Activated naive CD8-positive, alpha-beta T cell (primary cell): ENCODE results near the gene CFAP58.

Experiments
- H3K27ac Mint-ChIP-seq: one replicate; pipeline ENCODE4 v1.8.0; 2021; ENCODE audit warnings: mixed read lengths
- H3K27me3 Mint-ChIP-seq: one replicate; pipeline ENCODE4 v1.8.0; 2021; ENCODE audit warnings: mixed read lengths
- H3K36me3 Mint-ChIP-seq: one replicate; pipeline ENCODE4 v1.8.0; 2021; ENCODE audit warnings: mixed read lengths
- H3K4me1 Mint-ChIP-seq: one replicate; pipeline ENCODE4 v1.8.0; 2021; ENCODE audit warnings: low read depth, mixed read lengths
- H3K4me3 Mint-ChIP-seq: one replicate; pipeline ENCODE4 v1.8.0; 2021; ENCODE audit warnings: mild to moderate bottlenecking, mixed read lengths
- H3K9me3 Mint-ChIP-seq: one replicate; pipeline ENCODE4 v1.8.0; 2021; ENCODE audit warnings: low read depth, mixed read lengths

CFAP58 gene

GRCh38 chr10:104359811-104360210 lies 6.2 kb downstream of the CFAP58 start:
- Mint-ChIP-seq H3K4me3 (no peak overlapping the region), H3K4me1 (no peaks in the 10 kb centered on the region), H3K36me3 (peaks cover 5% of the 10 kb centered on the region), H3K27me3 (peaks cover 7% of the 10 kb centered on the region), H3K9me3 (no peaks in the 10 kb centered on the region), H3K27ac (no peak overlapping the region)

- H3K27me3 Mint-ChIP-seq, result peaks cover 26% of the 10 kb centered on the region
These were observed 14.3 kb downstream of the CFAP58 start for GRCh38 chr10:104367904-104368303.

GRCh38 chr10:104368381-104368780 lies 14.7 kb downstream of the CFAP58 start:
- peaks cover 23% of the 10 kb centered on the region for H3K27me3 Mint-ChIP-seq
- H3K4me1 Mint-ChIP-seq, result no peaks in the 10 kb centered on the region
- no peak overlapping the region for H3K27ac Mint-ChIP-seq
- peaks cover 1% of the 10 kb centered on the region for H3K36me3 Mint-ChIP-seq
- H3K9me3 Mint-ChIP-seq, result no peaks in the 10 kb centered on the region
- H3K4me3 Mint-ChIP-seq, result no peak overlapping the region

More at GRCh38 chr10:104367904-104368303, 14.3 kb downstream of the CFAP58 start:
- Mint-ChIP-seq H3K4me1 (no peaks in the 10 kb centered on the region), H3K4me3 (no peak overlapping the region), H3K36me3 (peaks cover 4% of the 10 kb centered on the region), H3K9me3 (no peaks in the 10 kb centered on the region), H3K27ac (no peak overlapping the region)

- Mint-ChIP-seq H3K27ac (no peak overlapping the region), H3K36me3 (no peaks in the 10 kb centered on the region), H3K9me3 (no peaks in the 10 kb centered on the region), H3K4me3 (no peak overlapping the region), H3K4me1 (no peaks in the 10 kb centered on the region), H3K27me3 (peaks cover 26% of the 10 kb centered on the region)
These were observed 18.1 kb downstream of the CFAP58 start for GRCh38 chr10:104371753-104372152.

- no peak overlapping the region for H3K4me3 Mint-ChIP-seq
- H3K4me1 Mint-ChIP-seq, result no peaks in the 10 kb centered on the region
- no peak overlapping the region for H3K27ac Mint-ChIP-seq
- H3K9me3 Mint-ChIP-seq, result no peaks in the 10 kb centered on the region
- no peaks in the 10 kb centered on the region for H3K36me3 Mint-ChIP-seq
- H3K27me3 Mint-ChIP-seq, result peaks cover 18% of the 10 kb centered on the region
These were observed 21.0 kb downstream of the CFAP58 start for GRCh38 chr10:104374591-104374990.

- Mint-ChIP-seq H3K27ac (no peak overlapping the region), H3K4me3 (no peak overlapping the region), H3K9me3 (no peaks in the 10 kb centered on the region), H3K4me1 (no peaks in the 10 kb centered on the region), H3K36me3 (no peaks in the 10 kb centered on the region), H3K27me3 (peaks cover 18% of the 10 kb centered on the region)
These were observed 23.2 kb downstream of the CFAP58 start for GRCh38 chr10:104376784-104377300.

- Mint-ChIP-seq H3K9me3 (no peaks in the 10 kb centered on the region), H3K4me1 (no peaks in the 10 kb centered on the region), H3K27ac (no peak overlapping the region), H3K36me3 (peaks cover 2% of the 10 kb centered on the region), H3K4me3 (no peak overlapping the region), H3K27me3 (peaks cover 25% of the 10 kb centered on the region)
These were observed 26.7 kb downstream of the CFAP58 start for GRCh38 chr10:104380336-104380735.

GRCh38 chr10:104387130-104387888 lies 33.7 kb downstream of the CFAP58 start:
- Mint-ChIP-seq H3K27me3 (peaks cover 23% of the 10 kb centered on the region), H3K4me1 (peaks cover 2% of the 10 kb centered on the region), H3K4me3 (no peak overlapping the region), H3K36me3 (peaks cover 2% of the 10 kb centered on the region), H3K27ac (no peak overlapping the region), H3K9me3 (no peaks in the 10 kb centered on the region)

- Mint-ChIP-seq H3K4me1 (peaks cover 2% of the 10 kb centered on the region), H3K27me3 (peaks cover 22% of the 10 kb centered on the region), H3K9me3 (no peaks in the 10 kb centered on the region), H3K4me3 (no peak overlapping the region), H3K36me3 (peaks cover 2% of the 10 kb centered on the region), H3K27ac (no peak overlapping the region)
These were observed 35.2 kb downstream of the CFAP58 start for GRCh38 chr10:104388830-104389229.

GRCh38 chr10:104391150-104391968 lies 37.7 kb downstream of the CFAP58 start:
- H3K27ac Mint-ChIP-seq, result no peak overlapping the region
- H3K27me3 Mint-ChIP-seq, result peaks cover 17% of the 10 kb centered on the region
- H3K36me3 Mint-ChIP-seq, result no peaks in the 10 kb centered on the region
- no peak overlapping the region for H3K4me3 Mint-ChIP-seq
- peaks cover 2% of the 10 kb centered on the region for H3K4me1 Mint-ChIP-seq
- no peaks in the 10 kb centered on the region for H3K9me3 Mint-ChIP-seq

GRCh38 chr10:104391969-104392296 lies 38.3 kb downstream of the CFAP58 start:
- H3K4me3 Mint-ChIP-seq, result no peak overlapping the region
- peaks cover 13% of the 10 kb centered on the region for H3K27me3 Mint-ChIP-seq
- H3K36me3 Mint-ChIP-seq, result no peaks in the 10 kb centered on the region
- H3K4me1 Mint-ChIP-seq, result peaks cover 2% of the 10 kb centered on the region
- H3K27ac Mint-ChIP-seq, result no peak overlapping the region
- H3K9me3 Mint-ChIP-seq, result no peaks in the 10 kb centered on the region

- Mint-ChIP-seq H3K4me3 (no peak overlapping the region), H3K27me3 (peaks cover 20% of the 10 kb centered on the region), H3K27ac (no peak overlapping the region), H3K4me1 (peaks cover 2% of the 10 kb centered on the region), H3K9me3 (no peaks in the 10 kb centered on the region), H3K36me3 (no peaks in the 10 kb centered on the region)
These were observed 39.8 kb downstream of the CFAP58 start for GRCh38 chr10:104393387-104393786.

GRCh38 chr10:104396581-104396980 lies 42.9 kb downstream of the CFAP58 start:
- Mint-ChIP-seq H3K36me3 (no peaks in the 10 kb centered on the region), H3K9me3 (no peaks in the 10 kb centered on the region), H3K27ac (no peak overlapping the region), H3K4me1 (peaks cover 2% of the 10 kb centered on the region), H3K4me3 (no peak overlapping the region), H3K27me3 (peaks cover 23% of the 10 kb centered on the region)

- no peak overlapping the region for H3K27ac Mint-ChIP-seq
- H3K4me1 Mint-ChIP-seq, result peaks cover 8% of the 10 kb centered on the region
- H3K4me3 Mint-ChIP-seq, result no peak overlapping the region
- H3K9me3 Mint-ChIP-seq, result no peaks in the 10 kb centered on the region
- peaks cover 13% of the 10 kb centered on the region for H3K27me3 Mint-ChIP-seq
- H3K36me3 Mint-ChIP-seq, result no peaks in the 10 kb centered on the region
These were observed 50.0 kb downstream of the CFAP58 start for GRCh38 chr10:104403636-104404035.
